NCI-H748 (cell line): Measurements from ENCODE around the gene SLC24A3.

Source experiments
- DNase-seq: peaks from one replicate; lab custom pipeline; 2025; ENCODE audit not compliant: unreplicated experiment; lab: John Stamatoyannopoulos, UW

Gene SLC24A3

GRCh38 chr20:19693508-19693907, 481.1 kb downstream of the SLC24A3 start:
- no peak for DNase-seq

GRCh38 chr20:19695081-19695480, 482.6 kb downstream of the SLC24A3 start:
- no peak for DNase-seq

DNA sequence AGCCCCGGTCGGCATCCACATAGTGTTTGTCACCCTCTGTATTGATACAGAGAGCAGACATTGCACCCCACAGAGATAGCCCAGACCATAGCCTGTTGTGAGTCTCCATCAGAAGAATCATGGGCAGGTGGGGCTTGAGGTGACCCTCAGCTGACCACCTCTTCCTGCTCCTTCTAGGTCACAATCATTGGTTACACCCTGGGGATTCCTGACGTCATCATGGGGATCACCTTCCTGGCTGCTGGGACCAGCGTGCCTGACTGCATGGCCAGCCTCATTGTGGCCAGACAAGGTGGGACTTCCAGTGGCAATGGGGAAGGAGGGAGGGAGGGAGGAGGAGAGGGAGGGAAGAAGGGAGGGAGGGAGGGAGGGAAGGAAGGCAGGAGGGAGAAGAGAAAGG, 484.2 kb downstream of the SLC24A3 start:
- DNase-seq, result no peak

- no peak for DNase-seq
Measured at GRCh38 chr20:19697415-19697814, 485.0 kb downstream of the SLC24A3 start.

GRCh38 chr20:19699180-19699971, 486.9 kb downstream of the SLC24A3 start:
- DNase-seq, result no peak

- no peak for DNase-seq
Measured at GRCh38 chr20:19701429-19701828, 489.0 kb downstream of the SLC24A3 start.

- no peak for DNase-seq
Measured at GRCh38 chr20:19706463-19706862, 494.0 kb downstream of the SLC24A3 start.

- no peak for DNase-seq
Measured at GRCh38 chr20:19709635-19710335, 497.3 kb downstream of the SLC24A3 start.

- DNase-seq, result no peak
Measured at GRCh38 chr20:19710336-19711120, 498.1 kb downstream of the SLC24A3 start.

- no peak for DNase-seq
Measured at GRCh38 chr20:19711126-19711525, 498.7 kb downstream of the SLC24A3 start.

DNA sequence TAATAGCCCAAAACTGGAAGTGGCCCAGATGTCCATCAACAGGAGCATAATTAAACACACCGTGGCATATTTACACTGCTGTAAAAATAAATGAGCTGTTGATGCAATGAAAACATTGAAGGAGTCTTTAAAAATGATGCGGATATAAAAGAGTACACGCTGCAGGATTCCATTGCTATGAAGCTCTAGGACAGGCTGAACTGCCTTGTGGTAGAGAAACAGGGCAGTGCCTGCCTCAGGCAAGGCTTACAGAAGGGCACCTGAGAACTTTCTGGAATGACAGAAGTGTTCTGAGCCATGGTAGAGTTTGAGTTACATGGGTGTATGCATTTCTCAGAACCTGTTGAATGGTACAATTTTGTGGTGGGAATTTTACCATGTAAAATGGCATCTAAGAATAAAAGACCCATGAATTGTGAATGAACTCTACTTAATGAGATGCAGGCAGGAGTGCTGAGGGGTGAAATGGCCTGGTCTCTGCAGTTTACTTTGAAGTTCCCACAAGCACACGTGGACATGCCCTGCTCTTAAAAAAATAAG, 500.3 kb downstream of the SLC24A3 start:
- peak; percentile 41 for DNase-seq

DNA sequence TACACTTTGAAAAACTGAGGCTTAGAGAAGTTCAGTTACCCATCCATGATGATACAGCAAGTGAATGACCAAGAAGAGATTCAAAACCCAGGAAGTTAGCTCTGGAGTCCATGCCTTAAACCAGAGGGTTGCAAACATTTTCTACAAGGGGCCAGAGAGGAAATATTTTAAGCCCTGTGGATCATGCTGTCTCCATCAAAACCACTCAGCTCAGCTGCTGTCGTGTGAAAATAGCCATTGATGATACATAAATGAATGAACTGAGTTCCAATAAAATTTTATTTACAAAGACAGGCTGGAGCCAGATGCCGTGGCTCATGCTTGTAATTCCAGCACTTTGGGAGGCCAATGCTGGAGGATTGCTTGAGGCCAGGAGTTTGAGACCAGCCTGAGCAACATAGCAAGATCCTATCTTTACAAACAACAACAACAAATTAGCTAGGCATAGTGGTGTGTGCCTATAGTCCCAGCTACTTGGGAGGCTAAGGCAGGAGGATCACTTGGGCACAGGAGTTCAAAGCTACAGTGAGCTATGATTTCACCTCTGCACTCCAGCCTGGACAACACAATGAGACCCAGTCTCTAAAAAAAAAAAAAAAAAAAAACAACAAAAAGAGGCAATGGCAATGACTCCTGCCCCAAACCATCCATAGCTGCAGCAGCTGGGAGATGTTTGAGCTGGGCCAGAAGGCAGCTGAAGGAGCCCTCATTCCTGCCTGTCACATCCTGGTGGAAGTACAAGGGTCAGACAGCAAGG, 501.6 kb downstream of the SLC24A3 start:
- no peak for DNase-seq

- DNase-seq, result no peak
Measured at GRCh38 chr20:19714579-19714840, 502.1 kb downstream of the SLC24A3 start.

DNA sequence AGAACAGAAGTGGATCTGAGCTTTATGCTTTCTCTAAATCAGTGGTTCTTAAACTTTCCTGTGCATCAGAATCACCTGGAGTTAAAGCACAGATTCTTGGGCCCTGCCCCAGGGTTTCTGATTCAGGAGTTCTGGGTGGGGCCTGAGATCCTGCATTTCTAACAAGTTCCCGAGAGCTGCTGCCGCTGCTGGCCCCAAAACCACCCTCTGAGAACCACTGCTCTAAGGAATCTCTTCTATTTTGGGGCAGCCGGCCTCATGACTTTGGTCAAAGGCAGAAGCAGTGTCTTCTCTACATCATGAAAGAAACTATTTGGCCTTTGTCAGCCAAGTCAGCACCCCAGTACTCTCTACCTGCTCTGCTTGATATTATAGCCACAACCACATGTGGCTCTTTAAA, 503.5 kb downstream of the SLC24A3 start:
- DNase-seq, result no peak

DNA sequence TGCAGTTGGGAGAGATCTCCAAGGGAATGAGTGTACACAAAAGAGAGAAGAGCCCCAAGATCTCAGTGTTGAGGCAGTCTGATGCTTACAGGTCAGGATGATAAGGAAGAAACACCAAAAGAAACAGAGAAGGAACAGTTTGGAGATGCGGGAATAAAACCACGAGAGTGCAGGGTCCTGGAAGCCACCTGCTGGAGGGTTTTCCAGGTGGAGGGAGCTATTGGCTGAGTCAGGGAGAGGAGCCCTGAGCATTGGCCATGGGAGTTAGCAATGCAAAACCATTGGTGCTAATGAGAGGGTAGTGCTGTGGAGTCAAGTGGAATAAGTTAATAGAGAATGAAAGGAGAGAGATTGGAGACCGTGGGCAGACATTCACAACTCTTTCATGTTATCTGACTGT, 506.4 kb downstream of the SLC24A3 start:
- no peak for DNase-seq

DNA sequence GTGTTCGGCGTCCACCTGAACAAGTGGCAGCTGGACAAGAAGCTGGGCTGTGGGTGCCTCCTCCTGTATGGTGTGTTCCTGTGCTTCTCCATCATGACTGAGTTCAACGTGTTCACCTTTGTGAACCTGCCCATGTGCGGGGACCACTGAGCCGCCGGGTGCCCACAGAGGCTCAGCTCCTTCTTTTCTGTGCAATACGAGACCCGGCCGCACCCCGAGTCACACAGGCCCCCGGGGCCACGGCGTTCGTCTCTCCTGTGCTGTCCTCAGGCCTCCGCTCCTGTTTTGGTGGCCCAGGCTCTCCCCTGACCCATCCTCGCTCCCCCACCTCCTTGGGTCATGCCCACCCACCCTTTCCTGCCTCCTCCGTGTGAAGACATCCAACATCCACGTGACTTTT, 508.5 kb downstream of the SLC24A3 start:
- DNase-seq, result no peak

- no peak for DNase-seq
Measured at GRCh38 chr20:19723051-19723450, 510.6 kb downstream of the SLC24A3 start.

DNA sequence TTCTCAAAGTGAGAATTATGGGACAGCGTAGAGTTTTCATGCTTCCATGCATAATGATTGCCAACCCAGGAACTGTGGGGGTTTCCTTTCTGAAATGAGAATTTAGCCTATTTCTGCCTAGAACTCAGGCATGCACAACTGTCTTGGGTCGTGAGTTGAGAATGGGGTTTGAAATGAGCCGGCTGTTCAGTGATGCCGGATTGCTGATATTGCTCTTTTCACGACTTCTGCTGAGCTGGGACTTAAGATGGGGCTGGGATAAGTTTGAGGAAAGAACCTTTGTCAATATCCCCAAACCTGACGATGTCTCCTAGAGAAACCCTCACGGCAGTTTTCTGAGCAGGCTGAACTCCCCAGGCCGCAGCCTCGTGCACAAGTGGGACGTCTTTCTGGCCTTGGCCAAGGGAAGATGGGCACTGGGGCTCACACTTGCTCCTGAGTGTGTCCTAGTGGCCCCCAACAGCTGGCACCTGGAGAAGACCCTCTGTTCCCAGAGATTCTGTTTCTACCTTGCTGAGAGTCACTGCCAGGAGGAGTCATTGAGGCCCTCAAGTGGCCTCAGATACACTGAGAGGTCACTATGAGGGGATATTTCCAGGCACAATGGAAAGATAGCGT, 511.5 kb downstream of the SLC24A3 start:
- DNase-seq, result no peak

DNA sequence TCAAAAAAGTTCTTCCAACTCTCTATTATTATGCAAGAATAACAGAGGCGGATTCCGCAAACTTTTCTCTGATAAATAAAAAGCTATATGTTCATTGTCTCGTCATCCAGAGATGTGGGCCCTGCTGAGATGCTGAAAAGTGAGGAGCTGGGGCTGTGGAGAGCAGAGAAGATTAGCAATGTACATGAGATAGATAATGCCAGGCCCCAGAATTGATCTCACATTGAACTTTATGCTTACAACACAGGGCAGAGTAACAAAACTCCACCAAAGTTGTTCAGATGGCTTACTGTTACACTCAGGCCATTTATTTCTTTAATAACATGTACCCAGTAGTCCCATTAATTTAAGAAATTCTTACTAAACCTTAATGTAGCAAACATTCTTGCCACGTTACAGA, 512.9 kb downstream of the SLC24A3 start:
- DNase-seq, result no peak

DNA sequence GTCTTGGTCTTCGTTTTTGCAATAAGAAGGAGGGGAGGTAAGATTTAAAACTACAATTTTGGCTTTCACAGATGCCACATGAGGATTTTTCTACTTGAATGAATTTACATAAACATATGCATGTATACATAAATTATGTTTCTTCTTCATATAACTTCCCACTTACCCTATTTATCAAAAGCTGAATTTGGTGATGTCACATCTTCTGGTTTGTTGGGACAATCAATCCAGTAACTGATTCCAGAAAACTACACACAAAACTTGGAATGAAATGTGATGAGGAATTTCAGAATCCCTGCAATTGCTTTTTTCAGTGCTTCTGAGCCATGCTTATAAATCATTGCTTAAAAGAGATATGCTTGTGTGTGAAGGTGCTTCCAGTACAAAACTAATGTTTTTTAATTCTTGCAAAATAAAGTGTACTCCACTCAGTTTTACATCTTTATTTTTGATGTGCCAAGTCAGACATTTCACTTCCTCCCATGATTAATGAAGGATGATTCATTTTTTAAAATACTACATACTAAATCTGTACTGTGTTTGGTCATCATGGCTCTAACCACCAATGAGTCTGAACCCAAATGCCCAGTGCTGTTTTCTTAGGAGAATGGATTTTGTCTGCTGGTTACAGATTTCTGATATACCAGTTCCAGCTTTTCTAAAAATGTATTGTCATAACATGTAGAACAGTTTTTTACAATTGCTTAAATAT, 513.5 kb downstream of the SLC24A3 start:
- no peak for DNase-seq
